Suprapubic skin (tissue), 4 donors: ENCODE data around the gene EEFSEC. TPM values are rescaled to one million over a fixed set of nuclear protein-coding genes. Genes with fewer than 3 reads are reported as not detected.

Experiments used
- DNase-seq, 2 donors: peaks; one replicate each; pipeline ENCODE4 v3.0.0-alpha.2; 2019; ENCODE audit warnings: low spot score in 2 of 2
- H3K27ac ChIP-seq: fragments of 200-600 bp; sonication (generic); one replicate; pipeline ENCODE4 v1.5.1; 2019
- H3K27me3 ChIP-seq: fragments of 200-600 bp; sonication (generic); one replicate; pipeline ENCODE4 v1.5.1; 2019
- H3K36me3 ChIP-seq: fragments of 200-600 bp; sonication (generic); one replicate; pipeline ENCODE4 v1.5.1; 2019
- H3K4me1 ChIP-seq: fragments of 200-600 bp; sonication (generic); one replicate; pipeline ENCODE4 v1.5.1; 2019
- H3K4me3 ChIP-seq: fragments of 200-600 bp; sonication (generic); one replicate; pipeline ENCODE4 v1.5.1; 2019; ENCODE audit warnings: mild to moderate bottlenecking
- H3K9me3 ChIP-seq: fragments of 200-600 bp; sonication (generic); one replicate; pipeline ENCODE4 v1.5.1; 2019
- EP300 ChIP-seq: sonication (generic); formaldehyde crosslinking; IDR thresholded peaks from one replicate; pipeline ENCODE4 v1.6.1; 2017; ENCODE audit warnings: antibody characterized with exemption
- POLR2A ChIP-seq, 2 donors: fragments of 450-650 bp; IDR thresholded peaks; one replicate each; pipeline ENCODE4 v1.6.1; 2017; ENCODE audit warnings: antibody characterized with exemption in 2 of 2, mild to moderate bottlenecking in 2 of 2, moderate library complexity in 2 of 2
- POLR2AphosphoS5 ChIP-seq, 3 donors: sonication (generic); formaldehyde crosslinking; IDR thresholded peaks; one replicate each; pipeline ENCODE4 v1.6.1; 2017; ENCODE audit warnings: antibody characterized with exemption in 3 of 3
- WGBS: methylation state at CpG from one replicate; pipeline ENCODE4 v1.1.5; 2018; 5-methylcytosine and 5-hydroxymethylcytosine counted together
- total RNA-seq, 4 donors: library from RNA; depleted of rRNA; stranded (reverse); fragments of >200 nt; gene quantifications; one replicate each; pipeline ENCODE4 v1.1.0, GENCODE V29; 2016
- TF ChIP-seq, protein P1 (sequence below), 2 donors: fragments of 200-600 bp in 1 of 2; fragments of 450-650 bp in 1 of 2; sonication (generic) in 1 of 2; IDR thresholded peaks; one replicate each; pipeline ENCODE4 v1.5.1; 2016 to 2019; ENCODE audit warnings: antibody characterized with exemption in 2 of 2, mild to moderate bottlenecking in 1 of 2, moderate library complexity in 1 of 2

The EEFSEC gene
- total RNA-seq, 4 donors from 2014 or later = 14.3 to 19.4 (median 16.7) TPM

DNA sequence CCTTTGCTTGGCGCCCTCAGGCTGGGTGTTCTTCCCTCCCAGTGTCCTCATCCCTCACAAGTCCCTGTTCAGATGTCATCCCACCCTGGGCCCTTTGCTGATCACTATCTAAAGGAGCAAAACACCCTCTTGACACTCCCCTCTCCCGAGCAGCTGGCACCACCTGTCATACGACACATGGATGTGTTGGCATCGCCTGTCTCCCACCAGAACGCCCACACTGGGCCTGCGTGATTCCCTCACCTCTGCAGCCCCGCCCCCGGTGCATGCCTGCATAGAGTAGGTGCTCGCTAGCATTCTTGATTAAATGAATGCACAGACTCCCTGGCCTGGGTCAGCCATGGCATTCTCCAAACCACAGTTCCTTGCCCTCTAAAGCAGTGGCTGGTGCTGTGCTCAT, 237.6 kb downstream of the EEFSEC start:
- TF ChIP-seq, protein P1, sequence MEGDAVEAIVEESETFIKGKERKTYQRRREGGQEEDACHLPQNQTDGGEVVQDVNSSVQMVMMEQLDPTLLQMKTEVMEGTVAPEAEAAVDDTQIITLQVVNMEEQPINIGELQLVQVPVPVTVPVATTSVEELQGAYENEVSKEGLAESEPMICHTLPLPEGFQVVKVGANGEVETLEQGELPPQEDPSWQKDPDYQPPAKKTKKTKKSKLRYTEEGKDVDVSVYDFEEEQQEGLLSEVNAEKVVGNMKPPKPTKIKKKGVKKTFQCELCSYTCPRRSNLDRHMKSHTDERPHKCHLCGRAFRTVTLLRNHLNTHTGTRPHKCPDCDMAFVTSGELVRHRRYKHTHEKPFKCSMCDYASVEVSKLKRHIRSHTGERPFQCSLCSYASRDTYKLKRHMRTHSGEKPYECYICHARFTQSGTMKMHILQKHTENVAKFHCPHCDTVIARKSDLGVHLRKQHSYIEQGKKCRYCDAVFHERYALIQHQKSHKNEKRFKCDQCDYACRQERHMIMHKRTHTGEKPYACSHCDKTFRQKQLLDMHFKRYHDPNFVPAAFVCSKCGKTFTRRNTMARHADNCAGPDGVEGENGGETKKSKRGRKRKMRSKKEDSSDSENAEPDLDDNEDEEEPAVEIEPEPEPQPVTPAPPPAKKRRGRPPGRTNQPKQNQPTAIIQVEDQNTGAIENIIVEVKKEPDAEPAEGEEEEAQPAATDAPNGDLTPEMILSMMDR (IDR thresholded peaks at IDR 0.05) = no peak
- no peak for TF ChIP-seq EP300
- no peak for TF ChIP-seq POLR2AphosphoS5 (IDR thresholded peaks at IDR 0.05)
- no peak for TF ChIP-seq POLR2A (IDR thresholded peaks at IDR 0.05)
- 94% methylated on average over 9 of the region's 9 CpGs for WGBS

DNA sequence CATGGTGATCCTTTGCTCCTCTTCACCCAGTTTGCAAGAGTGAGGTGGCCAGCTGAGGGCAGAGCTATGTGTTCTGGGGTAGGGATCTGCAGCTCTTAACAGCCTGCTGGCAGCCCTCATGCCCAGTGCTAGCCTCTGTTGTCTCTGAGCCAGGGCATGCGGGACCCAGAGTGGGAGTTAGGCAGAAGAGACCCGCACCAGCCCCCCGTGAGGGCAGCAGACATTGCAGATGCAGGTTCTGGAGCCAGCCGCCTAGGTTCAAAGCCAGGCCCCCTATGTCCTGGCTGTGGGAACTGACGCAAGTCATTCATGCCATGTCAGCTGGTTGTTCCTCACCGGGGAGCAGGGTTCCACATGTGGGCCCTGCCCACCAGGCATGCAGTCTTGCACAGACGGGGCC, 238.7 kb downstream of the EEFSEC start:
- Histone ChIP-seq H3K9me3 (no peaks in the 10 kb centered on the region), H3K27me3 (no peaks in the 10 kb centered on the region), H3K36me3 (no peaks in the 10 kb centered on the region), H3K4me3 (no peak overlapping the region), H3K27ac (no peak overlapping the region), H3K4me1 (no peaks in the 10 kb centered on the region)
- 96% methylated on average over 4 of the region's 7 CpGs for WGBS
- DNase-seq = no peak
- TF ChIP-seq, protein P1 (IDR thresholded peaks at IDR 0.05) = no peak
- TF ChIP-seq POLR2A (IDR thresholded peaks at IDR 0.05) = no peak

More for the DNA sequence above, 237.6 kb downstream of the EEFSEC start:
- DNase-seq = no peak
- Histone ChIP-seq H3K9me3 (no peaks in the 10 kb centered on the region), H3K36me3 (no peaks in the 10 kb centered on the region), H3K27ac (no peak overlapping the region), H3K4me3 (no peak overlapping the region), H3K4me1 (no peaks in the 10 kb centered on the region), H3K27me3 (no peaks in the 10 kb centered on the region)

DNA sequence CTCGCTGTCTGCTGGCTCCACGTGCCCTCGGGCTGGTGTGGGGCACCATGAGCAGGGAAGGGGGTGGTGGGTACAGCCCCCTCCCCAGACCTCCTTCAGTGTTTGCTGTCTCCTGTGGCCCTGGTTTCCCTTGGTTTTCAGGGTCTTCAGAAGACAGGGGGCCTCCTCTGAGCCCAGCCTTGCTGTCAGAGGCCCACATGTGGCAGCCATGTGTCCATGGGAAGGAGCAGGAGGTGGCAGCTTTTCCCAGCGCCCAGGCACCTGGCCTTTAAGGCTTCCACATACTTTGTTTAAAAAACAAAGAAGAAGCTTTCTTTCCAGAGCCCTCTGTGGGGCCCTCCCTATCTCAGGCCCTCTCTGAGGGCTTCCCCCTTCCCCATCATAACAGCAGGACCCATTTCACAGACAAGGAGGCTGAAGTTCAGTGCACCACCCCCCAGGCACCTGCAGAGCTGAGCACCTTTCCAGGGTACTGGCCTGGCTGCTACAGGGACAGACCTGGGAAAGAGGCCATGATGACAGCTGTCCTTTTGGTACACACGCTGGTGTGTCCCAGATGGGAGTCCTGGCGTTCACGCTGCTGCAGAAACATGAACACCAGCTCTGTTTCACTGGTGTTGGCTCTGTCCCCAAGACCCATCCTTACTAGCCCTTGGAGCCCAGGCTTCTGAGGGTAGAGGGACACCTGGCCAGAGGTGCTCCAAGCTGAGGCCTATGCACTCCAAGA, 239.7 kb downstream of the EEFSEC start:
- Histone ChIP-seq H3K27ac (no peak overlapping the region), H3K9me3 (no peaks in the 10 kb centered on the region), H3K4me1 (no peaks in the 10 kb centered on the region), H3K36me3 (no peaks in the 10 kb centered on the region), H3K27me3 (no peaks in the 10 kb centered on the region), H3K4me3 (no peak overlapping the region)
- no peak for DNase-seq
- WGBS = 80% methylated on average over 2 of the region's 7 CpGs
- no peak for TF ChIP-seq POLR2AphosphoS5 (IDR thresholded peaks at IDR 0.05)
- no peak for TF ChIP-seq EP300
- TF ChIP-seq, protein P1 (IDR thresholded peaks at IDR 0.05) = no peak
- TF ChIP-seq POLR2A (IDR thresholded peaks at IDR 0.05) = no peak

DNA sequence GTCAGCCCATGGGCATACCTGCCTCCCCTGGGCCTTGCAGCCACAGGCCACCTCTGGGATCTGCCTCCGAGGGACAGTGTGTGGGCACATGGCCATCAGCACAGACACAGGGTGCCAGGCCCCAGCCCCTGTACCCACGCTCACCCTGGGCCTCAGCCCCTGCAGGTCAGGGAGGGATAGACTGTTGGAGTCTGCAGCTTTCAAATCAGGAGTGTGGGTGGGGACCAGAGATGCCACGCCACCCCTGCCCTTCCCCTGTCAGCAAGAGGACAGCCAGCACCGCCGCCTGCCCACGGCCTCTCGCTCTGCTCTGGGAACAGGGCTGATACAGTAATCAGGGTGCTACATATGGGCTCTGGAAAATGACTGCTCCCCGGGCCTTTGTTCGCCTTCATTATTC, 240.8 kb downstream of the EEFSEC start:
- Histone ChIP-seq H3K4me1 (no peaks in the 10 kb centered on the region), H3K27me3 (no peaks in the 10 kb centered on the region), H3K9me3 (no peaks in the 10 kb centered on the region), H3K27ac (no peak overlapping the region), H3K4me3 (no peak overlapping the region), H3K36me3 (no peaks in the 10 kb centered on the region)
- WGBS = 85% methylated on average over 9 of the region's 9 CpGs
- TF ChIP-seq POLR2A (IDR thresholded peaks at IDR 0.05) = no peak
- no peak for TF ChIP-seq EP300
- TF ChIP-seq, protein P1 (IDR thresholded peaks at IDR 0.05) = no peak
- TF ChIP-seq POLR2AphosphoS5 (IDR thresholded peaks at IDR 0.05) = no peak
- no peak for DNase-seq

DNA sequence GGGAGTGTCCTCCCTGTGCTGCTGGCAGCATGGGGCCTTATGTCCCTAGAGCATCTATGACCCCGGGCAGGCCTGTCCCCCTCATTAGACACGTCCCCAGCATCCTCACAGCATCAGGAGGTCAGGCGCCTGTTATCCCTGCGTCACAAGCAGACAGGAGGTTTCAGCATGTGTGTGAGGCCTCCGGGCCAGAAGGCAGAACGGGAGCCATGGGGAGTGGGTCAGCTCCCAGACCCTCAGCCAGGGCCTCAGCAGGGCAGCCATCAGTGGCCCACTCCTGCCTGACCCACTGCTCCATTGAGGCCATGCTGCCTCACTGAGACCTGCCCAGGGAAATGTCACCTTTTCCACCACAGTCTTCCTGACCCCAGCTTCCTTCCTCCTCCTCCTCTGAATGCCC, 241.8 kb downstream of the EEFSEC start:
- no CpG with 5 or more reads among the region's 6 CpGs for WGBS
- H3K27me3 ChIP-seq = no peaks in the 10 kb centered on the region
- no peaks in the 10 kb centered on the region for H3K4me1 ChIP-seq
- no peaks in the 10 kb centered on the region for H3K36me3 ChIP-seq
- no peak overlapping the region for H3K27ac ChIP-seq
- no peak overlapping the region for H3K4me3 ChIP-seq
- no peak for DNase-seq
- no peaks in the 10 kb centered on the region for H3K9me3 ChIP-seq
- no peak for TF ChIP-seq POLR2AphosphoS5 (IDR thresholded peaks at IDR 0.05)
- TF ChIP-seq, protein P1 (IDR thresholded peaks at IDR 0.05) = no peak
- TF ChIP-seq POLR2A (IDR thresholded peaks at IDR 0.05) = no peak
- TF ChIP-seq EP300 = no peak
